Measurements from ENCODE around the gene RAB11FIP3. TPM values are rescaled to one million over a fixed set of nuclear protein-coding genes. Genes with fewer than 3 reads are reported as not detected.

Gene RAB11FIP3
- total and polyA plus RNA-seq, 10 donors = 12.3 to 52.7 (median 35.5) TPM

DNA sequence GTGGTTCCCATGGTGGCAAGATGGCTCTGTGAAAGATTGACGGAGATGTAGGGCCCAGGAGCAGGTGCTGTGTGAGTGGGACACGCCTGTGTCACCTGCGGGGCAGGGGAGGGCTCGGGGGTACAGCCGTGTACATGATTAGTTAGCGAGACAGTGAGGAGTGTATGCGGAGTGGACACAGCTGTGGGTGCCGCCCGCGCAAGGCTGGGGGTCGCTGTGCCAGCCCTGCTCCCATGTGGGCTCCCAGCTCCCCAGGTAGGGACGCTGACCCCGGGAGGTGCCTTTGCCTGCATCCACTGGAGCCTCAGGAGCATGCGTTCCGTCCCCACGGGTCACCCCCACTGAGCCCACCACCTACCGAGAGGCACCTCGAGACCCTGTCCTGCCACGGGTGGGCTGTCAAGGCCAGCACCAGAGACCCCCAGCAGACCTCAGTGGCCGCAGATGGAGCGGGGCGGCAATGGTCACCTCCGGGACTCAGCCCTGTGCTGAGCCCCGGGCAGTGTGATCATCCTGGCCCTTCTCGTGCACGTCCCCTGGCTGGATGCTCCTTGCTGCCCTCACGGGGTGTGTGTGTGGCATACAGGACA lies 109.5 kb downstream of the RAB11FIP3 start:
- TF ChIP-seq POLR2AphosphoS5 (IDR thresholded peaks at IDR 0.05) = no peak
- TF ChIP-seq, protein P1, sequence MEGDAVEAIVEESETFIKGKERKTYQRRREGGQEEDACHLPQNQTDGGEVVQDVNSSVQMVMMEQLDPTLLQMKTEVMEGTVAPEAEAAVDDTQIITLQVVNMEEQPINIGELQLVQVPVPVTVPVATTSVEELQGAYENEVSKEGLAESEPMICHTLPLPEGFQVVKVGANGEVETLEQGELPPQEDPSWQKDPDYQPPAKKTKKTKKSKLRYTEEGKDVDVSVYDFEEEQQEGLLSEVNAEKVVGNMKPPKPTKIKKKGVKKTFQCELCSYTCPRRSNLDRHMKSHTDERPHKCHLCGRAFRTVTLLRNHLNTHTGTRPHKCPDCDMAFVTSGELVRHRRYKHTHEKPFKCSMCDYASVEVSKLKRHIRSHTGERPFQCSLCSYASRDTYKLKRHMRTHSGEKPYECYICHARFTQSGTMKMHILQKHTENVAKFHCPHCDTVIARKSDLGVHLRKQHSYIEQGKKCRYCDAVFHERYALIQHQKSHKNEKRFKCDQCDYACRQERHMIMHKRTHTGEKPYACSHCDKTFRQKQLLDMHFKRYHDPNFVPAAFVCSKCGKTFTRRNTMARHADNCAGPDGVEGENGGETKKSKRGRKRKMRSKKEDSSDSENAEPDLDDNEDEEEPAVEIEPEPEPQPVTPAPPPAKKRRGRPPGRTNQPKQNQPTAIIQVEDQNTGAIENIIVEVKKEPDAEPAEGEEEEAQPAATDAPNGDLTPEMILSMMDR (IDR thresholded peaks at IDR 0.05 in 8 of 11, conservative IDR thresholded peaks at IDR 0.05 in 3 of 11) = no peak
- no peak for TF ChIP-seq POLR2A (IDR thresholded peaks at IDR 0.05)
- no peak for DNase-seq
- WGBS, 5 donors = 94 to 98% (median 94%) methylated on average over 12 to 27 of the region's 27 CpGs
- H3K36me3 ChIP-seq = peaks cover 0 to 82% (median 30%) of the 10 kb centered on the region in 6 donors
- H3K9me3 ChIP-seq = no peaks in the 10 kb centered on the region
- intact Hi-C loops (cut with DNase I; ENCODE audit: low total_unique reads) = no loop called here
- no peak overlapping the region for H3K4me3 ChIP-seq
- H3K4me1 ChIP-seq = peaks cover 8 to 58% (median 27%) of the 10 kb centered on the region in 6 donors
- no peak overlapping the region for H3K27ac ChIP-seq
- H3K27me3 ChIP-seq (replicated peaks in 1 of 7) = no peaks in the 10 kb centered on the region

DNA sequence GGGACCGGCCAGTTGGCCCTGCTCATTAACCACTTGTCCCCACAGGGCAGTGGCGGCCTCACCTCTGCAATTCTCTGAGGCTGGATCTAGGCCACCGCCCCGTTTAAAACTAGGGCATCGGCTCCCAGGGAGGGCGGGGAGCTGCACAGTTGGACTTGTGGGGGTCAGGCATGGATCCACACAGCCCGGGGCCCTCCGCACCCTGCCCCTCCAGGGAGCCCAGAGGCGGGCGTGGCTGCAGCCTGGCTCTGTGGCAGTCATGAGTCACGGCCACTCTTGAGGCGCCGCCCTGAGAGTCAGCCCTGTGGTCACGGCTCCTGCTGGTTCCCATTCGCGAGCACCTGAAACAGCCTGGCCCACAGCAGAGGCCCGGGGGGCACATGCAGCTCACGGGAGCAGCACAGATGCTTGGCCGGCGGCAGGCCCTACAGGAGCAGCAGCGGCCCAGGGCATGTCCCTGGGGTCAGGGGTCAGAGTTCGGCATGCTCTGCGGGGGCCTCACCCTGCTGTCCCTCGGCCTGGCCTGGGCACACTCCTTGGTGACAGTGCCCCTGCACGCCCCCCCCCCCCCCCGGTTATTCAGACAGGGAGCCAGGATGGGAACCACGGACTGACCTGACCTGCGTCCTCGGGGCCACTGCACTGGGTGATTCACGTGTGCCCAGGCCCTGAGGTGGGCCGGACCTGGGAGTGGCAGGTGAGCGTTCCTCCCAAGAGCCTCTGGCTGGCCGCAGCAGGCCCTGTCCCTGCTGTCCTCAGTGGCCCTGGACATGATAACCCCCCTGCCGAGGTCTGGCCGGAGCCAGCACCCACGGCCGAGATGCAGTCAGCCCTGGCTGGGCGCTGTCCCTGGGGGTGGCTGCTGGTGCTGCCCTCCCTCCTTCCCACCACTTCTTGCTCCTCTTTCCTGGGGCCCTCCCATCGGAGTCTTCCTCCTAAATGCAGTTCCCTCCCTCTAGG lies 110.3 kb downstream of the RAB11FIP3 start:
- Histone ChIP-seq H3K4me1 (peaks cover 4 to 50% (median 20%) of the 10 kb centered on the region in 6 donors), H3K4me3 (no peak overlapping the region), H3K36me3 (peaks cover 0 to 82% (median 34%) of the 10 kb centered on the region in 6 donors), H3K27ac (no peak overlapping the region), H3K27me3 (replicated peaks in 1 of 7) (no peaks in the 10 kb centered on the region), H3K9me3 (no peaks in the 10 kb centered on the region)
- no peak for DNase-seq
- 82 to 96% (median 90%) methylated on average over 18 to 39 of the region's 39 CpGs for WGBS, 5 donors
- no peak for TF ChIP-seq POLR2A (IDR thresholded peaks at IDR 0.05)
- TF ChIP-seq POLR2AphosphoS5 (IDR thresholded peaks at IDR 0.05) = no peak
- TF ChIP-seq, protein P1 (IDR thresholded peaks at IDR 0.05 in 8 of 11, conservative IDR thresholded peaks at IDR 0.05 in 3 of 11) = no peak
- intact Hi-C loops (cut with DNase I; ENCODE audit: low total_unique reads) = no loop called here

DNA sequence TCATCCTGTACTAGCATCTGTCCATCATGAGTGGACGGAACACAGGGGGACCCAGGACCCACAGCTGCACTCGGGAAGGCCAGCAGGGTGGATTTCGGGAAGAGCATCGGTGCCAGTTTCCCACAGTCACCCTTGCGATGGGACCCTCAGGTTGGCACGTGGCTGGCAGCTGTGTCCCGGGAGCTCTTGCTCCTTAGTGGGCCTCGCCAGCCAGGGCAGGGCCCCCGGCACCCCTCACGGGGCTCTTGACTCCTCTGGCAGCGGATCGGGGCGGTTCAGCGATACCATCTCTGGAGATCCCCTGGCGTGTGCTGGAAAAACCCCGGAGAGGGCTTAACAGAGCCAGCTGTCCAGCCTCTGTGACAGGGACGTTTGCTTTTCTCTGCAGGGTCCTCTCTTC lies 111.3 kb downstream of the RAB11FIP3 start:
- no peaks in the 10 kb centered on the region for H3K9me3 ChIP-seq
- TF ChIP-seq, protein P1 (IDR thresholded peaks at IDR 0.05 in 8 of 11, conservative IDR thresholded peaks at IDR 0.05 in 3 of 11) = no peak
- TF ChIP-seq POLR2A (IDR thresholded peaks at IDR 0.05) (no peak), POLR2AphosphoS5 (IDR thresholded peaks at IDR 0.05) (no peak)
- H3K27ac ChIP-seq = no peak overlapping the region
- no peaks in the 10 kb centered on the region for H3K27me3 ChIP-seq (replicated peaks in 1 of 7)
- H3K36me3 ChIP-seq = peaks cover 0 to 86% (median 36%) of the 10 kb centered on the region in 6 donors
- intact Hi-C loops (cut with DNase I; ENCODE audit: low total_unique reads) = no loop called here
- DNase-seq = no peak
- no peak overlapping the region for H3K4me3 ChIP-seq
- H3K4me1 ChIP-seq = peaks cover 0 to 40% (median 14%) of the 10 kb centered on the region in 6 donors
- 92 to 96% (median 94%) methylated on average over 8 to 17 of the region's 17 CpGs; no CpG with 5 or more reads in 1 of the 5 donors for WGBS, 5 donors

Measured in spleen (tissue), 11 donors.